Body of pancreas (tissue), 4 donors: ENCODE results near the gene ALLC.

Experiments used
- CTCF ChIP-seq, 7 experiments: fragments of 450-650 bp in 4 of 7; fragments of 200-600 bp in 3 of 7; sonication (generic) in 3 of 7; IDR thresholded peaks; one replicate each; pipeline ENCODE4 v1.5.1; 2016 to 2019; ENCODE audit warnings: antibody characterized with exemption in 7 of 7
- POLR2A ChIP-seq, 3 donors: fragments of 450-650 bp; IDR thresholded peaks; one replicate each; pipeline ENCODE4 v1.6.1; 2016; ENCODE audit warnings: antibody characterized with exemption in 3 of 3, mild to moderate bottlenecking in 2 of 3

GRCh38 chr2:3613524-3613905, 44.5 kb upstream of the ALLC start:
- TF ChIP-seq CTCF (IDR thresholded peaks at IDR 0.05) (no peak), POLR2A (IDR thresholded peaks at IDR 0.05) (no peak)
